ENCODE data around the gene ACE2. TPM values are rescaled to one million over a fixed set of nuclear protein-coding genes. Genes with fewer than 3 reads are reported as not detected.

Gene ACE2
- total and polyA plus RNA-seq, 2 donors (not counting 3 experiments of a cell fraction or from before 2014, with no cell fraction given): not detected

DNA sequence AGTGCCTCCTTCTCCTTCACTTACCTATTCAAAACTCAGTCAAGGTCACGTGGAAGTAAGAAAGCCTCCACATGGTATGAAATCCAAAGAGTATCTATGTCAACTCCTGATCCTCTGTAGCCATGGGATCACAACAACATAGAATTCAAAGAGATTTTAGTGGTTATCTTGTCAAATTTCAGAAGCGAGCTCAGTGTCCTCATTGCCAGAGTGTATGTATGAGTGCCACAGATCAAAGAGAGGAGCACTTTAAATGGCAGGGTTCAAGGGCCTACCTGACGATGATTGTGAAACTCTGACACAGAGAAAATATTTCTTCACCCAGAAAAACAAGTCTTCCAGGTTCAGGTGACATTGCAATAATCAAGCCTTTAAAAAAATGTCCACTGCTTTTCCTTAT, 1.2 kb upstream of the ACE2 start:
- Histone ChIP-seq H2AFZ (ENCODE audit: low read depth, low read length) (no peak overlapping the region), H3K4me1 (ENCODE audit: control insufficient read depth, extremely low read depth, insufficient read depth, low read length) (no peaks in the 10 kb centered on the region), H3K9me1 (replicated peaks; ENCODE audit: control insufficient read depth, extremely low read depth, insufficient read depth, low read length) (no peaks in the 10 kb centered on the region), H3K9me3 (replicated peaks; ENCODE audit: control insufficient read depth, insufficient read depth, low read length) (no peaks in the 10 kb centered on the region), H3K9ac (replicated peaks; ENCODE audit: extremely low read depth, insufficient read depth, low read length) (no peak overlapping the region), H3K4me2 (ENCODE audit: insufficient read depth, low read length) (no peak overlapping the region), H3K79me2 (ENCODE audit: control insufficient read depth, insufficient read depth, low read length) (no peaks in the 10 kb centered on the region), H3K27ac (ENCODE audit: insufficient read depth, low read depth, low read length) (no peak overlapping the region), H4K20me1 (replicated peaks; ENCODE audit: control insufficient read depth, extremely low read depth, insufficient read depth, low read length) (no peaks in the 10 kb centered on the region), H3K36me3 (ENCODE audit: control insufficient read depth in 2 of 2, extremely low read depth in 1 of 2, insufficient read depth in 2 of 2, low read length in 2 of 2) (no peaks in the 10 kb centered on the region), H3K27me3 (ENCODE audit: control insufficient read depth in 2 of 2, insufficient read depth in 2 of 2, low read length in 2 of 2) (peaks cover 0 to 2% of the 10 kb centered on the region in 2 experiments), H3K4me3 (replicated peaks in 1 of 3; ENCODE audit: insufficient read depth in 1 of 3, low read depth in 1 of 3, low read length in 3 of 3) (no peak overlapping the region)
- intact Hi-C loops (cut with micrococcal nuclease): no loop called here
- DNase-seq (ENCODE audit: low read depth, low spot score): no peak
- POLR2A ChIA-PET: no interaction called here
- dilution Hi-C loops (cut with MboI; ENCODE audit: extremely low pct_ligation_motif_present, low sequenced_read_pairs): no loop called here
- CTCF ChIA-PET: no interaction called here
- no TSS peak for BruUV-seq (replicated peaks)
- TF ChIP-seq EZH2 (IDR thresholded peaks at IDR 0.05; ENCODE audit: borderline replicate concordance, low read depth, low read length, severe bottlenecking) (no peak), POLR2A (IDR thresholded peaks at IDR 0.05; ENCODE audit: low read depth, low read length) (no peak), MYC (IDR thresholded peaks at IDR 0.05; ENCODE audit: low read depth, low read length) (no peak), CTCF (IDR thresholded peaks at IDR 0.05; ENCODE audit: extremely low read depth in 1 of 2, insufficient read depth in 1 of 2, low read depth in 1 of 2, low read length in 2 of 2) (no peak), MAX (IDR thresholded peaks at IDR 0.05; ENCODE audit: insufficient read depth, insufficient read length) (no peak), FOS (IDR thresholded peaks at IDR 0.05; ENCODE audit: borderline replicate concordance, insufficient read depth, low read length) (no peak), GATA2 (IDR thresholded peaks at IDR 0.05; ENCODE audit: insufficient read depth, insufficient read length, low read depth, low read length) (no peak), POLR2AphosphoS5 (IDR thresholded peaks at IDR 0.05; ENCODE audit: insufficient read depth, low read depth, low read length) (no peak), JUN (IDR thresholded peaks at IDR 0.05; ENCODE audit: borderline replicate concordance, insufficient read depth, insufficient read length, low read depth) (no peak)
- FAIRE-seq: no peak

Measured in endothelial cell of umbilical vein (primary cell).